BJ (cell line): ENCODE data around the gene VEZF1. TPM values are rescaled to one million over a fixed set of nuclear protein-coding genes. Genes with fewer than 3 reads are reported as not detected.
A peak's percentile ranks its signal among the peaks of the same experiment; 100 is the strongest.

Experiments used
- CTCF ChIA-PET: fragments of 350-600 bp; formaldehyde crosslinking; extraction: SDS; loops from one replicate; lab custom pipeline; 2021; ENCODE audit warnings: antibody characterized with exemption, inconsistent platforms; lab: Yijun Ruan, JAX
- POLR2A ChIA-PET: fragments of 300-600 bp; sonication (Branson Sonifier 250); formaldehyde crosslinking; extraction: SDS; loops from one replicate; lab custom pipeline; 2021; ENCODE audit warnings: antibody characterized with exemption; lab: Charles Lee
- DNase-seq: peaks from one replicate; pipeline ENCODE4 v3.0.0-alpha.2; 2011; ENCODE audit warnings: low read depth
- H3K27me3 ChIP-seq: 2 replicates; pipeline ENCODE4 v1.6.0; 2011; ENCODE audit warnings: low read length; ENCODE audit not compliant: control insufficient read depth, insufficient read depth
- H3K36me3 ChIP-seq: 2 replicates; pipeline ENCODE4 v1.5.1; 2011; ENCODE audit warnings: low read length; ENCODE audit not compliant: control insufficient read depth, insufficient read depth
- H3K4me3 ChIP-seq: 2 replicates; pipeline ENCODE4 v1.5.1; 2011; ENCODE audit warnings: low read depth, mild to moderate bottlenecking, control low read depth, low read length
- polyA minus RNA-seq: library from RNA; depleted of rRNA, polyadenylated mRNA; stranded (reverse); fragments of >200 nt; gene quantifications from 2 replicates; pipeline ENCODE4 v1.2.3, GENCODE V29; 2011; rRNA and poly(A)+ RNA removed
- polyA plus RNA-seq: library from polyadenylated mRNA; depleted of rRNA; stranded (reverse); fragments of >200 nt; gene quantifications from 2 replicates; pipeline ENCODE4 v1.2.3, GENCODE V29; 2011; rRNA removed
- TF ChIP-seq, protein P1 (sequence below): IDR thresholded peaks from 2 replicates; pipeline ENCODE4 v1.5.1; 2011; ENCODE audit warnings: low read depth, mild to moderate bottlenecking, control low read depth, inconsistent platforms, low read length, moderate library complexity; ENCODE audit not compliant: insufficient read depth

The VEZF1 gene, protein sequence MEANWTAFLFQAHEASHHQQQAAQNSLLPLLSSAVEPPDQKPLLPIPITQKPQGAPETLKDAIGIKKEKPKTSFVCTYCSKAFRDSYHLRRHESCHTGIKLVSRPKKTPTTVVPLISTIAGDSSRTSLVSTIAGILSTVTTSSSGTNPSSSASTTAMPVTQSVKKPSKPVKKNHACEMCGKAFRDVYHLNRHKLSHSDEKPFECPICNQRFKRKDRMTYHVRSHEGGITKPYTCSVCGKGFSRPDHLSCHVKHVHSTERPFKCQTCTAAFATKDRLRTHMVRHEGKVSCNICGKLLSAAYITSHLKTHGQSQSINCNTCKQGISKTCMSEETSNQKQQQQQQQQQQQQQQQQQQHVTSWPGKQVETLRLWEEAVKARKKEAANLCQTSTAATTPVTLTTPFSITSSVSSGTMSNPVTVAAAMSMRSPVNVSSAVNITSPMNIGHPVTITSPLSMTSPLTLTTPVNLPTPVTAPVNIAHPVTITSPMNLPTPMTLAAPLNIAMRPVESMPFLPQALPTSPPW
- polyA plus RNA-seq = 27.3 and 30.2 TPM in 2 replicates
- 38.2 and 44.3 TPM in 2 replicates for polyA minus RNA-seq

DNA sequence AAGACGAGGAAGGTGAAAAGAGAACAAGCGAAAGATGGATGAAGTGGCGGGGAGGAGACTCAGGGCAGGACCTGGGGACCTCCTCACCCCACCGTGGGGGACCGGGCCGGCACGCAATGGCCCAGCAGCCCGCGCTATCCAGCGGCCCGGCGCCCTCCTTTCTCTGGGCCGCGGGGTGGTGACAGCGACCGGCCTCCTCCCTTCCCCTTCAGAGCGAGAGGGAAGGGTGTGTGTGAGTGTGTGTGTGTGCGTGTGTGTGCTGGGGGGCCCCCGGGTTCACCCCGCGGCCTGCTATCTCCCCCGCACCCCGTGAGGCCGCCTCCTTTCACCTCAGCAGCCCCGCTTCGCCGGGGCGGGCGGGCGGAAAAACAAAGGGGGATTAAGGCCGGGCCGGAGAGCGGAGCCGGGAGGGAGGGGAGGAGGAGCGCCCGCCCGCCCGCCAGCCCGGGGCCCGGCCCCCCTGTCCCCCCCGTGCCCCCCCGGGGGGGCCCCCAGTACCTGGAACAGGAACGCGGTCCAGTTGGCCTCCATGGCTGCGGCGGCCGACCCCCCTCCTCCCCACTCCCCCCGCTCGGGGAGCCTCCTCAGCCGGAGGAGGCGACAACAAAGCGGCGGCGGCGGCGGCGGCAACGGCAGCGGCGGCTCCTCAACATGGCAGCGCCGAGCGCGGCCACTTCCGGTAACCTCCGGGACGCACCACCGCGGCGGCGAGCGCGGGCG is at the start of gene VEZF1:
Gene VEZF1, minus strand, starts transcription at position 674 of the 720 bp plus-strand sequence. Its CDS starts 143 bp downstream, at position 531.
- DNase-seq = no peak
- CTCF ChIA-PET = interaction anchor here (0.6 to 3.6 kb wide), 10 partner anchors 9 to 1210 kb away, joined by 3 to 28 read pairs (median 8); partner anchors contain the start of gene CUEDC1
- Histone ChIP-seq H3K27me3 (no peaks in the 10 kb centered on the region), H3K36me3 (peaks cover under 1% of the 10 kb centered on the region; the same call in 1 of the 2 replicates), H3K4me3 (peak within 1 kb of the TSS; percentile 79)
- TF ChIP-seq, protein P1, sequence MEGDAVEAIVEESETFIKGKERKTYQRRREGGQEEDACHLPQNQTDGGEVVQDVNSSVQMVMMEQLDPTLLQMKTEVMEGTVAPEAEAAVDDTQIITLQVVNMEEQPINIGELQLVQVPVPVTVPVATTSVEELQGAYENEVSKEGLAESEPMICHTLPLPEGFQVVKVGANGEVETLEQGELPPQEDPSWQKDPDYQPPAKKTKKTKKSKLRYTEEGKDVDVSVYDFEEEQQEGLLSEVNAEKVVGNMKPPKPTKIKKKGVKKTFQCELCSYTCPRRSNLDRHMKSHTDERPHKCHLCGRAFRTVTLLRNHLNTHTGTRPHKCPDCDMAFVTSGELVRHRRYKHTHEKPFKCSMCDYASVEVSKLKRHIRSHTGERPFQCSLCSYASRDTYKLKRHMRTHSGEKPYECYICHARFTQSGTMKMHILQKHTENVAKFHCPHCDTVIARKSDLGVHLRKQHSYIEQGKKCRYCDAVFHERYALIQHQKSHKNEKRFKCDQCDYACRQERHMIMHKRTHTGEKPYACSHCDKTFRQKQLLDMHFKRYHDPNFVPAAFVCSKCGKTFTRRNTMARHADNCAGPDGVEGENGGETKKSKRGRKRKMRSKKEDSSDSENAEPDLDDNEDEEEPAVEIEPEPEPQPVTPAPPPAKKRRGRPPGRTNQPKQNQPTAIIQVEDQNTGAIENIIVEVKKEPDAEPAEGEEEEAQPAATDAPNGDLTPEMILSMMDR = no peak
- POLR2A ChIA-PET = interaction anchor here (0.6 to 1.8 kb wide), 2 partner anchors 21 to 108 kb away, joined by 3 to 12 read pairs; no protein-coding TSS in a partner anchor

DNA sequence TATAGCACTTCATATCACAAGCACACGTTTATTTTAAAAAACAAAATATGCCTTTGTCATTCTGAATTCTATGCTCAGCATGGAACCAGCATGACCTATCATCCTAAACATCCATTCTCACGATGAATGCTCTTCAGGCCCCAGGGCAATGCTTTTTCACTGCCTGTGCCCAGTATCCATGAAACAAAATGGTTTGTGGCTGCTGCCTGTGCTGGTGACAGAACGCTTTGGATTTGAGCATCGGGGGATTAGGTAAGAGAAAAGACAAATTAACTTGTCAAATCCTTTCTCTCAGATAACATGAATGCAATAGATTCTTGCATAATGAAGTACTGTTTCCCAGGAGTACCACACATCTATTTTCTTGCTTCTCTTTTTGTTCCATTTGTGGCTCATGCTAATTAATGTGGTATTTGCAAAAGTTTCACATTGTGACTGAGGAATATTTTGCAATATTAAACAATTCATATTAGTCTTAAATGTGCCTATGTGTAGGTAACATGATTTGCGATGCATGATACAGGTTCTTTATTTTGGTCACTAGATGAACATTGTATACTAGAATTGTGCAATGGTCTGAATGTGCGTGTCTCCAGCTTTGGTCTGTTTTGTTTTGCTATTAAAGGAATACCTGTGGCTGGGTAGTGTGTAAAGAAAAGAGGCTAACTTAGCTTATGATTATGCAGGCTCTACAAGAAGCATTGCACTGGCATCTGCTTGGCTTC is 44.8 kb upstream of the VEZF1 start:
- POLR2A ChIA-PET = no interaction called here

DNA sequence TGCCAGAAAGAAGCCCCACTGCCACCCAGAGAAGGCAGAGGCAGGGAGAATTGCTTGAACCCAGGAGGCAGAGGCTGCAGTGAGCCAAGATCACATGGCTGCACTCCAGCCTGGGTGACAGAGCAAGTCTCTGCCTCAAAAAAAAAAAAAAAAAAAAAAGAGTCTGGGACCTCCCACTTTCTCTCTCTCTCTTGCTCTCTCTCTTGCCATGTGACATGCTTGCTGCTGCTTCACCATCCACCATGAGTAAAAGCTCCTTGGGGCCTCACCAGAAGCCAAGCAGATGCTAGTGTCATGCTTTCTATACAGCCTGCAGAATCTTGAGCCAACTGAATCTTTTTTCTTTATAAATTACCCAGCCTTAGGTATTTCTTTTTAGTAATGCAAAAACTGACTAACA is 40.5 kb upstream of the VEZF1 start:
- ChIA-PET CTCF (no interaction called here), POLR2A (no interaction called here)
- H3K4me3 ChIP-seq = no peak overlapping the region
- H3K27me3 ChIP-seq = no peaks in the 10 kb centered on the region
- no peak for DNase-seq
- no peaks in the 10 kb centered on the region for H3K36me3 ChIP-seq
- TF ChIP-seq, protein P1 = no peak

More for the DNA sequence above, 44.8 kb upstream of the VEZF1 start:
- no peaks in the 10 kb centered on the region for H3K36me3 ChIP-seq
- H3K4me3 ChIP-seq = no peak overlapping the region
- CTCF ChIA-PET = no interaction called here
- H3K27me3 ChIP-seq = no peaks in the 10 kb centered on the region
- no peak for DNase-seq
- TF ChIP-seq, protein P1 = no peak

DNA sequence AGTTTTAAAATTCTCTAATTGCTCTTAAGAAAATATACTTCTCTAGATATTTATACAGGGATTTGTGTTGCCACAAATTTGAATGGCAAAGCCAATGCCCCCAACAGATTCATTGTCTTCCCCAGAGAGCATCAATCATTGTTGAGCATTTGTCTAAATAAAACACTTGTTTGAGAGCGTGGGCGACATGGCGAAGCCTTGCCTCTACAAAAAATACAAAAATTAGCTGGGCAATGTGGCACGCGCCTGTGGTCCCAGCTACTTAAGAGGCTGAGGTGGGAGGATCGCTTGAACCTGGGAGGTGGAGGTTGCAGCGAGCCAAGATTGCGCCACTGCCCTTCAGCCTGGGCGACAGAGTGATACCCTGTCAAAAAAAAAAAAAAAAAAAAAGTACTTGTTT is 32.3 kb upstream of the VEZF1 start:
- Histone ChIP-seq H3K36me3 (no peaks in the 10 kb centered on the region), H3K4me3 (no peak overlapping the region), H3K27me3 (no peaks in the 10 kb centered on the region)
- CTCF ChIA-PET = no interaction called here
- no peak for DNase-seq
- POLR2A ChIA-PET = no interaction called here
- TF ChIP-seq, protein P1 = no peak
